Measurements from ENCODE around the gene AUTS2. TPM values are rescaled to one million over a fixed set of nuclear protein-coding genes. Genes with fewer than 3 reads are reported as not detected.

AUTS2 gene
- polyA plus RNA-seq, 1 donor (not counting 4 experiments of a cell fraction or from before 2014, with no cell fraction given): 4.7 TPM

- no peak for FAIRE-seq
- H3K27ac ChIP-seq (ENCODE audit: control insufficient read depth, insufficient read depth, low read length): no peak overlapping the region
These were observed 883.4 kb downstream of the AUTS2 start for GRCh38 chr7:70481570-70482123.

GRCh38 chr7:70484255-70484654 lies 886.0 kb downstream of the AUTS2 start:
- Histone ChIP-seq H3K79me2 (ENCODE audit: control insufficient read depth, insufficient read depth, low read length) (no peaks in the 10 kb centered on the region), H3K27me3 (ENCODE audit: control insufficient read depth, extremely low read depth, insufficient read depth, low read length) (no peaks in the 10 kb centered on the region), H3K36me3 (ENCODE audit: control insufficient read depth in 2 of 2, extremely low read depth in 1 of 2, insufficient read depth in 2 of 2, low read length in 2 of 2) (no peaks in the 10 kb centered on the region), H3K9me3 (ENCODE audit: control insufficient read depth, low read depth, low read length) (no peaks in the 10 kb centered on the region), H3K4me3 (ENCODE audit: control insufficient read depth in 2 of 3, extremely low read depth in 1 of 3, insufficient read depth in 2 of 3, low read depth in 1 of 3, low read length in 3 of 3) (no peak overlapping the region), H2AFZ (ENCODE audit: control insufficient read depth, low read length) (no peak overlapping the region), H3K4me1 (ENCODE audit: control insufficient read depth, extremely low read depth, insufficient read depth, low read length) (peaks cover 19% of the 10 kb centered on the region), H3K27ac (ENCODE audit: control insufficient read depth, insufficient read depth, low read length) (no peak overlapping the region), H3K4me2 (ENCODE audit: control insufficient read depth, extremely low read depth, insufficient read depth, low read depth, low read length) (no peak overlapping the region), H3K9me1 (ENCODE audit: control insufficient read depth, extremely low read depth, insufficient read depth, low read length) (peaks cover 3% of the 10 kb centered on the region), H4K20me1 (ENCODE audit: control insufficient read depth, extremely low read depth, insufficient read depth, low read length) (no peaks in the 10 kb centered on the region), H3K9ac (ENCODE audit: control insufficient read depth, extremely low read depth, insufficient read depth, low read length) (no peak overlapping the region)
- TF ChIP-seq EZH2 (IDR thresholded peaks at IDR 0.05; ENCODE audit: low read length): no peak
- no peak for TF ChIP-seq CTCF (optimal IDR thresholded peaks at IDR 0.05 in 1 of 3, IDR thresholded peaks at IDR 0.05 in 1 of 3, conservative IDR thresholded peaks at IDR 0.05 in 1 of 3; ENCODE audit: extremely low read depth in 1 of 3, insufficient read depth in 2 of 3, low read length in 3 of 3)
- dilution Hi-C loops (cut with MboI; ENCODE audit: extremely low pct_ligation_motif_present, low sequenced_read_pairs): no loop called here
- FAIRE-seq (no peak), DNase-seq (ENCODE audit: low read depth, low spot score) (no peak)

More at GRCh38 chr7:70481570-70482123, 883.4 kb downstream of the AUTS2 start:
- H3K4me3 ChIP-seq (ENCODE audit: control insufficient read depth in 2 of 3, extremely low read depth in 1 of 3, insufficient read depth in 2 of 3, low read depth in 1 of 3, low read length in 3 of 3): no peak overlapping the region
- no peaks in the 10 kb centered on the region for H3K9me3 ChIP-seq (ENCODE audit: control insufficient read depth, low read depth, low read length)
- H3K4me1 ChIP-seq (ENCODE audit: control insufficient read depth, extremely low read depth, insufficient read depth, low read length): peaks cover 28% of the 10 kb centered on the region
- no peaks in the 10 kb centered on the region for H3K79me2 ChIP-seq (ENCODE audit: control insufficient read depth, insufficient read depth, low read length)
- H3K9me1 ChIP-seq (ENCODE audit: control insufficient read depth, extremely low read depth, insufficient read depth, low read length): peaks cover 3% of the 10 kb centered on the region
- H3K36me3 ChIP-seq (ENCODE audit: control insufficient read depth in 2 of 2, extremely low read depth in 1 of 2, insufficient read depth in 2 of 2, low read length in 2 of 2): no peaks in the 10 kb centered on the region
- no peak overlapping the region for H3K9ac ChIP-seq (ENCODE audit: control insufficient read depth, extremely low read depth, insufficient read depth, low read length)
- H2AFZ ChIP-seq (ENCODE audit: control insufficient read depth, low read length): no peak overlapping the region
- no peak for DNase-seq (ENCODE audit: low read depth, low spot score)
- no peaks in the 10 kb centered on the region for H3K27me3 ChIP-seq (ENCODE audit: control insufficient read depth, extremely low read depth, insufficient read depth, low read length)
- dilution Hi-C loops (cut with MboI; ENCODE audit: extremely low pct_ligation_motif_present, low sequenced_read_pairs): no loop called here
- TF ChIP-seq EZH2 (IDR thresholded peaks at IDR 0.05; ENCODE audit: low read length) (no peak), CTCF (optimal IDR thresholded peaks at IDR 0.05 in 1 of 3, IDR thresholded peaks at IDR 0.05 in 1 of 3, conservative IDR thresholded peaks at IDR 0.05 in 1 of 3; ENCODE audit: extremely low read depth in 1 of 3, insufficient read depth in 2 of 3, low read length in 3 of 3) (no peak)
- H3K4me2 ChIP-seq (ENCODE audit: control insufficient read depth, extremely low read depth, insufficient read depth, low read depth, low read length): peak overlapping the region; percentile 85
- no peaks in the 10 kb centered on the region for H4K20me1 ChIP-seq (ENCODE audit: control insufficient read depth, extremely low read depth, insufficient read depth, low read length)
